AG04449 (cell line): Measurements from ENCODE around the gene HTR3E.
A peak's percentile ranks its signal among the peaks of the same experiment; 100 is the strongest.
"Not testable (repeated sequence)": the region's sequence is repeated elsewhere in the genome, so short reads cannot be mapped to it uniquely, and the experiment has no call there.

Source experiments
- CTCF ChIA-PET: fragments of 350-600 bp; formaldehyde crosslinking; extraction: SDS; loops from one replicate; lab custom pipeline; 2021; ENCODE audit warnings: antibody characterized with exemption; lab: Yijun Ruan, JAX
- POLR2A ChIA-PET: fragments of 400-600, 350-600 bp; formaldehyde crosslinking; extraction: SDS; loops from one replicate; lab custom pipeline; 2020; ENCODE audit warnings: antibody characterized with exemption, inconsistent platforms; lab: Yijun Ruan, JAX
- DNase-seq: peaks from one replicate; pipeline ENCODE4 v3.0.0-alpha.2; 2010; ENCODE audit warnings: low read depth, low spot score
- H3K4me3 ChIP-seq: 2 replicates; pipeline ENCODE4 v1.5.1; 2011; ENCODE audit warnings: low read depth, mild to moderate bottlenecking, control low read depth, low read length
- CTCF ChIP-seq: IDR thresholded peaks from one replicate; pipeline ENCODE4 v1.5.1; 2011; ENCODE audit warnings: mild to moderate bottlenecking, moderate library complexity, low read length, control low read depth, inconsistent platforms; ENCODE audit not compliant: insufficient read depth; ENCODE audit errors: missing control alignments

Gene HTR3E

DNA sequence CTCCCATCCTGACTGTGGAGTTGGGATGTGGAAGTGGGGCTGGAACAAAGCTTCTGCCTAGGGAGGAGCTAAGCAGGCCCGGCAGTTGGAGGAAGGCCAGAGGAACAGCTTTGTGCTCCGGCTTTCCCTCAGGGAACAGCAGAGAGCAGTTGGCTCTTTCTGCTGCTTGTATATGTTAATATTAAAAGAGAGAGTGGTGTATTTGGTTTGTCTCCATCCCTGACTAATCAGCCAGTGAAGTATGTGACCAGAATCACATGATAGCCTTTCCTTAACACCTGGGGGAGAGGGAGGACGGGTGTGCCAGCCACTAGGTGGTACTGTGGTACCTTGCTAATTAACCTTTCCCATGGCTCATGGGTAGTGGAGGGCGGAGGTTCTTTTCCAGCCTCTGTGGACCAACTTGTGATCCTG lies 48.3 kb downstream of the HTR3E start:
- no peak for DNase-seq
- H3K4me3 ChIP-seq: no peak overlapping the region
- POLR2A ChIA-PET: no interaction called here
- peak; percentile 35 for TF ChIP-seq CTCF
- CTCF ChIA-PET: interaction anchor here (0.9 to 4.1 kb wide), 16 partner anchors 8 to 249 kb away, joined by 3 to 46 read pairs (median 4); partner anchors contain the start of genes ABCF3, DVL3, EEF1AKMT4 and EIF2B5

GRCh38 chr3:184145751-184146270 lies 48.9 kb downstream of the HTR3E start:
- POLR2A ChIA-PET: no interaction called here
- TF ChIP-seq CTCF: no peak
- CTCF ChIA-PET: interaction anchor here (0.8 to 4.1 kb wide), 13 partner anchors 11 to 249 kb away, joined by 3 to 46 read pairs (median 4); partner anchors contain the start of genes EEF1AKMT4 and EIF2B5
- no peak for DNase-seq
- H3K4me3 ChIP-seq: no peak overlapping the region

- POLR2A ChIA-PET: no interaction called here
- no peak for TF ChIP-seq CTCF
- CTCF ChIA-PET: interaction anchor here (1.1 to 1.9 kb wide), 5 partner anchors 11 to 142 kb away, joined by 4 to 10 read pairs (median 5); partner anchors contain the start of gene EEF1AKMT4
- no peak overlapping the region for H3K4me3 ChIP-seq
- no peak for DNase-seq
Measured at GRCh38 chr3:184148076-184148475, 51.2 kb downstream of the HTR3E start.

DNA sequence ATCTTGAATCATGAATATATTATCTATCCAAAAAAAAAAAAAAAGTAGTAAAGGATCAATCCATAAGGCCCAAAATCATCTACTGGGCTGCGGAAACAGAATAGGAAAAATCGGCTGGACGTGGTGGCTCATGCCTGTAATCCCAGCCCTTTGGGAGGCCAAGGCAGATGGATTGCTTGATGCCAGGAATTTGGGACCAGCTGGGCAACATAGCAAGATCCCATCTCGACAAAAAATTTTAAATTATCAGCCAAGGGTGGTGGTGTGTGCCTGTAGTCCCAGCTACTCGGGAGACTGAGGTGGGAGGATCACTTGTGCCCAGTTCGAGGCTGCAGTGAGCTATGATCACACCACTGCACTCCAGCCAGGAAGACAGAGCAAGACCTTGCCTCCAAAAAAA lies 52.3 kb downstream of the HTR3E start:
- POLR2A ChIA-PET: interaction anchor here (0.7 kb wide), 1 partner anchor 27 kb away, joined by 3 read pairs; no protein-coding TSS in a partner anchor
- no peak overlapping the region for H3K4me3 ChIP-seq
- CTCF ChIA-PET: interaction anchor here (0.7 to 1.9 kb wide), 11 partner anchors 10 to 140 kb away, joined by 3 to 10 read pairs (median 4); partner anchors contain the start of gene EEF1AKMT4
- no peak for DNase-seq
- no peak for TF ChIP-seq CTCF

GRCh38 chr3:184149770-184150169 lies 52.9 kb downstream of the HTR3E start:
- CTCF ChIA-PET: interaction anchor here (0.8 to 1.9 kb wide), 6 partner anchors 11 to 105 kb away, joined by 3 to 10 read pairs (median 4); partner anchors contain the start of gene EEF1AKMT4
- not testable (repeated sequence) for DNase-seq
- TF ChIP-seq CTCF: peak; percentile 35

DNA sequence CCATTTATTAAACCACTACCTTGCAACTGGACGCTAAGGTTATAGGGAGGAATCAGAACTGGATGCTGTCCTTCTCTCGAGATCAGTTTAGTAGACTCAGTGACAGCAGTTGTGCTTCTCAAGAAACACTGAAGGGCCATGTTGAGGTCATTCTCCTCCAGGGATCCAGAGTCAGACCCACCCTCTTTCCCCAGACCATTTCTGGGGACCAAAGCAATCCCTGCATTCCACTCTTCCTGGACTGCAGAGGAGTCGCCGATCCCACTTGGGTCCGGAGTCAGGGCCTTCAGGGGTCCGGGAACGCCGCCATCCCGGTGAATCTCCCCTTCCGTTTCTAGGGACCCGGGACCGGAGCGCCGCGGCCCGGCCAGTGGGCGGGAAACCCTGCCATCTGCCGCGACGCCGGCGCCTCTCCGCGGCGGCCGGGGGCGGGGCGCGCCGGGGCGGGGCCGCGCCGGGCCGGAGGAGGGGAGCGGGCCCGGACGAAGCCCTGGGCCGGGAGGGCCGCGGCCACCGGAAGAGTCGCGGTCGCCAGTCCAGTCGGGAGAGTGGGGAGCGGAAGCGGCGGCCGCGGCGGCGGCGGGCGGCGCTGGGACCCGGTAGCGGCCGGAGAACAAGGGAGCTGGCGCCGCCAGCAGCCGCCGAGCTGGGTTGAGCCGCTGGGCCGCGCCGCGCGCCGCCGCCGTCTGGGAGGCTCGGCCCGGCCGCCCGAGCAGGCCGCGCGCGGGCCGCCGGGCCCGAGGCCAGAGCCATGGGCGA lies 58.2 kb downstream of the HTR3E start, which contains the start of gene DVL3:
TSS of gene DVL3 (plus strand) at position 493 of the 759 bp plus-strand sequence. CDS start at position 752, 259 bp downstream.
- CTCF ChIA-PET: interaction anchor here (1.2 kb wide), 1 partner anchor 10 kb away, joined by 3 read pairs; no protein-coding TSS in a partner anchor

More at GRCh38 chr3:184149770-184150169, 52.9 kb downstream of the HTR3E start:
- POLR2A ChIA-PET, H3K4me3 ChIP-seq: not testable (repeated sequence)

More for the DNA sequence above, 58.2 kb downstream of the HTR3E start, which contains the start of gene DVL3:
- no peak for DNase-seq
- peak within 1 kb of the TSS; percentile 94 for H3K4me3 ChIP-seq
- no peak for TF ChIP-seq CTCF
- POLR2A ChIA-PET: interaction anchor here (0.6 to 2.4 kb wide), 7 partner anchors 11 to 31 kb away, joined by 3 to 11 read pairs (median 5); partner anchors contain the start of genes ABCF3 and EIF2B5
